ENCODE results near the gene C2orf74.

C2orf74 gene

GRCh38 chr2:61214171-61214570 lies 52.2 kb downstream of the C2orf74 start:
- DNase-seq (ENCODE audit: low read depth in 2 of 2) = no peak

All from stimulated activated CD4-positive, alpha-beta T cell treated with anti-CD3 and anti-CD28 coated beads, Interleukin-15, amount 100 ng/mL, for 48 hours (primary cell).